GM18867 (cell line): ENCODE results near the gene CCN2.

Source experiments
- ATAC-seq: cut with Tn5 transposase; IDR thresholded peaks from one replicate; pipeline ENCODE4 v1.9.1; 2021; ENCODE audit warnings: mild to moderate bottlenecking, moderate library complexity; ENCODE audit not compliant: unreplicated experiment

CCN2 gene

GRCh38 chr6:131967948-131968347 is 16.8 kb upstream of the CCN2 start:
- ATAC-seq = no peak

- ATAC-seq = no peak
Observed at GRCh38 chr6:131966443-131966842, 15.3 kb upstream of the CCN2 start.

GRCh38 chr6:131963063-131963462 is 11.9 kb upstream of the CCN2 start:
- ATAC-seq = no peak

GRCh38 chr6:131960371-131961133 is 9.4 kb upstream of the CCN2 start:
- no peak for ATAC-seq

DNA sequence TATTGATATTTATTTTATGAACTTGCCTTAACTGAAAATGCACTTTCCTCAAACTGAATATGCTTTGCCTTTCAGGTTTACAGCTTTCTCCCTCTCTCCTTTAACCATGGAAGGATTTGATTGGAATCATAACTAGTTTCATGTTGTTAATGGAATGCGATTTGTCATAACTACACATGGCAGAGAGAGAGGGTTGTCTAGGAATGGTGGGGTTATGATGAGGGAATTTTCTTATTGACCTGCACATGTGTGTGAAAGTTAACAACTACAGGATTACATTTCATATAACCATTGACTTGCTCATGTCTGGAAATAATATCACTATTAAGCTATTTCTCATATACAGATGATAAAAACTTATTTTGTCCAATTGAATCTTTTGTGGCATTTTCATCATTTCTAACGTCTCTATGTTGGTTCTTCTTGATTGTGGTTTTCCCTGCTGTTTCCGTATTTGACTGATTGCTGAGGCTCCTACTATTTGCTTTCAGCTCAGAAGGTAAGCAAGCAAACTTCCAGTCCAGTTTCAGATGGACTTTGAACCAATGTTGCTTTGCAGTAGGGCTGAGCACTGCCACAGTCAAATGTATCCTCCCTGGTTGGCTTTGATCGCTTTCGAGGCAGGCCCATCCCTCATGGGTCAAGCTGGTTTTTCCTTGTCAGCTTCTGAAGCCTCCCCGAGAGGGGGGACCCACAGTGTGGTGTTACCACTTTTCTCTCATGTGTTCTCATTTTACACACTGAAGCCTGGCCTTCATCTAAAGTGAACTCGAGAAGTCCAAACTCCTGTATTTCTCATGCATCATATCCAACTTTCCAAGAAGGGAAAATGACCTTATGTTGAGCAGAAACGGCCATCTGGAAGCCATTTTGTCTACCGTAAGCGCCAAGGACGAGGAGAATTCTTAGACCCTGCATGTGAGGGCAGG is 7.6 kb upstream of the CCN2 start:
- no peak for ATAC-seq

DNA sequence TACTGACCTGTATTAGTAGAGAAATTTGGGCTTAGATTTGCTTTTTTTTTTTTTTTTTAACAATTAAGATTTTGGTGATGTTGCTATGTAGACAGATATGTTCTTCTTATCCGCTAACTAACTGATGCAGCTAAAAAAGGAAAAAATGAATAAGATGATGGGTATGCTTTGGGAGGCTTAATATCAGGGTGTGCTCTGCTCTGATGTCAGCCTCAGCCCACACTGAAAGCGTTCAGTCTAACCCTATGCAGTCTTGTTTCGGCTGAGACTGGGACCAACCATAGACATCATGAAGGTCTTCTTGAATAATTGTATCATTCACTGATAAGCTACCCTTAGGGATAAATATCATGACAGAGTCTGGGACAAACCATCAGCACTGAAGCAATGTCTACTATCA is 6.9 kb upstream of the CCN2 start:
- ATAC-seq = no peak

DNA sequence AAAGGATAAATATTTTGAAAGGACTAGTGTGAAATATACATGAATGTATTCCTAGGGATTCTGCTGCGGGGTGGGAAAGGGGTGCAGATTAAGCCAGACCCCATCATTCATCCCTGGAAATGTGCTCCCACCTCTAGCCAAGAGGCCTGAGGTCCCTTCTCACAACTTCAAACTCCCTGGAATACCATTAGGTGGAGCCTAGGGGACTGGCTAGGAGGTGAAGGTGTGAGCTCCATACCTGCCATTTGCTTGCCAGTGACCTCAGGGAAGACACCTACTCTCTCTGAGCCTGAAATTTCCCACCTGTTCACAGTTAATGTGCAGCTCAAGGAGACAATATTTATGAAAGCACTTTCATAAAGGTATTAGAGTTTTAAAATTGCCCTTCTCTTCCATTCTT is 4.7 kb upstream of the CCN2 start:
- no peak for ATAC-seq

DNA sequence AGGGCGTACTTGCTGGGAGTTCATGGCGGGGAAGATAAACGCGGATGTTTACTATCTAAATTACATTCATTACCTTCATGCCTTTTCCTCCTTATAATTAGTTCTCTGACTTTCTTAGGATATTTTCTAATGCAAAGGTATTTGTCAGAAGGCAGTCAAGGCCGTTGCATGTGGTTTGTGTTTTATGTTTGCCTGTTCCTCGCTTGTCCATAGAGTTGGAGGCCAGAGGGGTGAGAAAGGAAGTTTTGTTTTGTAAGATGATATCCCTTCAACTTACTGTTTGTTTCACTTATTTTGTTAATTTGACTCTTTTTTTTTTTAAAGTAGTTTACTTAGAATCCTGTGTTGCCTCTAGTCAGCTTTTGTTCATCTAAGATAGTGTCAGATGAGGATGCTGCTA is 4.0 kb upstream of the CCN2 start:
- no peak for ATAC-seq

DNA sequence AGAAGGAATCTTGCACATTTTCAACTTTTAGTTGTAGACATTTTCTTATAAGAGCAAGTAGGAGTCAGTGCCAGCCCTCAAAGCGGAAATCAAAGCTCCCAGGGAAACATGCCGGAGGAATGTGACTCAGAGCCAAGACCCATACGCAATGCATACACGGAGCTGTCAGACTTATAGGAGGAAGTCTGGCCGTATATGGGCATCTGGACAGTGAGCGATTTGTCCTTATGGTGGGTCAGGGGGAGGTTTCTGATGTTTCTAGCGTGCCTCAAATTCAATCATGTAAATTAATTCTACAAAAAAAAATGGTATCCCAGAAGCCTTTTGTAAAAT is 3.6 kb upstream of the CCN2 start:
- ATAC-seq = no peak

- ATAC-seq = no peak
Observed at GRCh38 chr6:131954059-131954774, 3.0 kb upstream of the CCN2 start.

DNA sequence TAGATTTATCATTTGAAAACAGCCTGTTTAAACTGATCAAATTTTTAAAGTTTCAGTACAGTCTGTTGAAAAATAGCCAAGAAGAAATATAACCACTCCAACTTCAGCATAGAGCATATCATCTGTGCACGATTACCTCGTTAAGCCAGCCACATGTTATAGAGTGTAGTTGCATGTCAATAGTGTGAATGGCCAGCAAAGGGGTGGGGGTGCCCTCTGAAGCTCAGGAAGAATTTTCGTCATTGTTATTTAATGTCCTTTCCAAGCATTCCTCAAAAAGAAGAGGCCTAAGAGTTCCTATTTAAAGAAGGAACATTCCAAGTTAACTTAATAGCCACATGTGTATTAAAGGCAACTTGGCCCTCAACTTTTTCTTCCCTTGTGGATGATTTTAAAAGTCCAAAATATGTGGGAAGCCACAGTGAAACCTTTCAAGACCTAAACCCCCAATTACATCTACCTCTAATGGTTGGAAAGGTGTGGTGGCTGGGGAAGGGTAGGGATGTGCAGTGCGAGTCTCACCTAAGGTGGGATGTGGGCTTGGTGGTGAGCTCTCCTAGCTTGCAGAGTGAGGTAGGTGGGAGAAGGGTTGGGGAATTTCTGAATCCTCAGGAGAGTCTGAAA is 1.8 kb upstream of the CCN2 start:
- ATAC-seq = no peak

- ATAC-seq = no peak
Observed at GRCh38 chr6:131951576-131952230, 531 bp upstream of the CCN2 start.

- no peak for ATAC-seq
Observed at GRCh38 chr6:131949909-131950766, 1.0 kb downstream of the CCN2 start.

DNA sequence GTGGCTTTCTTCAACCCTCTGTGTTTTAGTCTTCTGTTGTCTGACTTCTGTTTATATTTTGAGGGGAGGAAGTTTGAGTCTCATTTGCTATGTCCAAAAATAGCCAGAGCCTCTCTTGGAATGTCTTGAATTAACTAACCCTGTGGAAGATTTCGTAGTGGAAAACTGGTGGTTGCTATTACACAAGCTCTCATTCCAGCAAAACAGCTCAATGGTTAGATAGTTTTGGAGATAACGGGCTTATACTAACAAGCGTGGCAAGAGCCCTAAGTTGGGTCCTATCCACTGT is 1.6 kb downstream of the CCN2 start:
- no peak for ATAC-seq

GRCh38 chr6:131948692-131949619 is 2.2 kb downstream of the CCN2 start:
- no peak for ATAC-seq

DNA sequence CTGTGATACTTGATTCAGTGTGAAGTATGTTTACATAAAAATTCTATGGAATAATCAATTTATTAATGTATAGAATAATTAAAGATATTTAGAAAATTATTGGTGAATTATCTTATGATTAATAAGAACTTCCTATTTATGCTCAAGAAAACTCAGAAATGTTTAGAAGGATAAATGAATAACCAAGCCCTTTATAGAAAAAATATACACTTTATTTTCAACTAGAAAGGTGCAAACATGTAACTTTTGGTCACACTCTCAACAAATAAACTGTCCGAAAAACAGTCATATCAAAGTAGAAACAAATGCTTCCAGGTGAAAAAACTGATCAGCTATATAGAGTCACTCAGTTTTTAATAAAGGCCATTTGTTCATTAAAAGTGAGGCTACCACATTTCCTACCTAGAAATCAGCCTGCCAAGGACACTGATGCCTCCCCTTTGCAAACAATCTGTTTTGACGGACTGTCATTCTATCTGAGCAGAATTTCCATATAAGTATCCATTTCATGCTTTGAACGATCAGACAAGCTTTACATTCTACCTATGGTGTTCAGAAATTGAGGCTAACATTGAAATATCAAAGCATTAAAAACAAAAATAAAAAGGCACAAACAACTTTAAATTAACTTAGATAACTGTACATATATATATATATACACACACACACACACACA is 3.0 kb downstream of the CCN2 start:
- no peak for ATAC-seq

DNA sequence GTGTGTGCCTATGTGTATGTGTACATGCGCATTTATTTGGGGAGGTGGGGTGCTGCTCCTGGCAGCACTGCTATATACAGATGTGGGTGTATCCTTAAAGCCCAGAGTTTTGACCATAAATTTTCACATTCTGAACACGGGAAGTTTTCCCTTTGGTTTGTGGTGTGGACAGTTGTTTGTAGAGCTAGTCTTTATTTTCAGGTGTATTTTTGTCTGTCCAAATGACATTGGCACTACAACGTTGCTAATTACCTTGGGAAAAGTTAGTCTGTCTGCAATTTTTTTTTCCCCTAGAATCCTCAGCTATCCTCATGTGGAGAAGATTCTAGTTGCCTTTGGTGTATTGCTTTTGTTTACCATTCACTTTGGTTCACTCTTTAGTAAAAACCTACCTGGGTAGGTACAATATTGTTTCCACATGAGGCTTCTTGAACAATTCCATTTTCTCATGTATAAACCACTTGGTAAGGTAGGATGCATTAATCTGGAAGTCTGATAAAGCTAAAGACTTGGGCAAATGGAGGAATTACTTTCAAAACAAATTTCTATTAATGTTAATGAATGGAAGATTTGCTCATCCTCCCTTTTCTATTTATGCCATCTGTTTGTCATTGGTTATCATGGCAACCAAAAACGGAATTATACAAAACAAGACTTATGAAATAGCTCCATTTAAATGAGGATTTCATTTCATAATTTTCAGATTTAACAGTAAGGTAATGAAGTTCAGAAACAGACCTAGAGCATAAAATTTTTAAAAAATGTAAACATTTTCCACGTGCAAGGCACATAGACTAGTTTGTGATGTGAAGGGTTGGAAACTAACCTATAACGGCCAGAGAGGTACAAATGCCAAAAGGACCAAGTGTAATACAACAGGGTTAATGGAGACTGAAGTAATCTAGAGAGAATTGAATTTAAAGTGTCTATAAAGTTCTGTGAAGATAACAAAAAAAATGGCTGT is 3.9 kb downstream of the CCN2 start:
- ATAC-seq = no peak
